CD4-positive, alpha-beta T cell treated with Interleukin-12 subunit alpha and Interleukin-12 subunit beta, for 1 hour (primary cell): ENCODE measurements around the gene GSTA3.
"Not testable (repeated sequence)": the region's sequence is repeated elsewhere in the genome, so short reads cannot be mapped to it uniquely, and the experiment has no call there.

ENCODE experiments used
- DNase-seq: peaks from one replicate; pipeline ENCODE4 v3.0.0-alpha.2; 2020

The GSTA3 gene

DNA sequence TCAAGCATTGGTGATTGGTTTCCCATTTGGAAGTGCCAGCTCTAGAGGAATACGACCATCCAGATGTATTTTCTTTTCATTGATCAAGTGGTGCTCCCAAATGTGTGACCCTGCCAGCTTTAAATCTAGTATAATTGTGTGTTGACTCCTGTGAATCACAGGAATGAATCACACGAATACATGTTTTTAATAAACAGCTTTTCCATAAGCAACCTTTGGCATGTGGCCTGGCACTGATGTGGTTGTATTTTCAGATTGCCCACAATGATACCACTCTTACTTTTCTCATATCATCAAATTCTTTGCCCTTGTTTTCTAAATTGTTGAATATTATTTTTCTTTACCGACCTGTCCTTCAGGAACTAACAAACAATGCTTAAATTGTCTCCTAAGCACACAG, 367 bp downstream of the GSTA3 start:
- no peak for DNase-seq

DNA sequence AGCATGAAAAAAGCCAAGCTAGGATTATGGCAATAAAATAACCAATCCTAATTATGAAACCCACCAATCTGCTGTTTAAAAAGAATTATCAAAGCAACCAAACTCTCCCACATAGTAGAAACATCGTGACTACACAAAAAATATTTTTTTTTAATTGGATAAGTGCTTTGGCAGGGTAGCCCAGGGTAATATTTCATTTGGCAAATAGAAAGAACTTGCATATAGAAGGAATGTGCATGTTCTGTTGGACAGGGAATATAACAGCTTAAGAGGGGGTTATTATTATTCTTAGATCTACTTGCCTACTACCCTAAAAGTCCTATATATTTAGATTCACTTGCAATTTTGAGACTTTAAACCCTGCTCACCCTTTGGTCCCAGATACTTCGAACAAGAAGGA, 972 bp downstream of the GSTA3 start:
- no peak for DNase-seq

DNA sequence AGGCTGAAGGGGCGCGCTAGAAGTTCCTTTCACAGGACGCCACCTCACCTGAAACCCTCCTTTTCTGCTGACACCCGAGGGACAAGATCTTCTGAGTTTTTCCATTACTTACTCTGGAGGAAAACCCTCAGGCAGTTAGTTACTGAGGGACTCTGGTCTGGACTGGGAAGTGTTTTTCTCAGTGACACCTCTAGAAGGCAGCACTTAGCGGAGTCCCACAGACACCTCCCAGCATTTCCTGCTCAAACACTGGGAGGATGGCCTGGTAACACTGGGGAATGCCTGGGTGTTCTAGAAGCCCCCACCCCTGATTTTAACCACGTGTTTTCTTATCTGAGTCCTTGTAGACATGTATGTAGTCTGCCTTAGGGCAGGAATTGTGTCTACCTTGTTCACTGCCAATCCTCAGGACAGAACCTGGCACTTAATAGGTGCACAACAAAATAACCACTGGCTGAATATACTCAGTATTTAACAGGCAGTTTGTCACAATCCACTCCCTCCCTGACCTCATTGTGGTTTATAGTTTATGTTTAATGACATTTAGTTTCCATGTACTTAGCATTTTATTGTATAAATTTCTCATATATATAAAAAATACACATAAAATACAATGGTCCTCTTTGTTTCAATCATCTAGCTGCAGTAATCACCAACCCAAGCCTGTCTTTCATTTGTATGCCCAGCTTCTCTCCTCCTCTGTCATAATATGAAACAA, 4.8 kb downstream of the GSTA3 start:
- DNase-seq: peak; percentile 23

DNA sequence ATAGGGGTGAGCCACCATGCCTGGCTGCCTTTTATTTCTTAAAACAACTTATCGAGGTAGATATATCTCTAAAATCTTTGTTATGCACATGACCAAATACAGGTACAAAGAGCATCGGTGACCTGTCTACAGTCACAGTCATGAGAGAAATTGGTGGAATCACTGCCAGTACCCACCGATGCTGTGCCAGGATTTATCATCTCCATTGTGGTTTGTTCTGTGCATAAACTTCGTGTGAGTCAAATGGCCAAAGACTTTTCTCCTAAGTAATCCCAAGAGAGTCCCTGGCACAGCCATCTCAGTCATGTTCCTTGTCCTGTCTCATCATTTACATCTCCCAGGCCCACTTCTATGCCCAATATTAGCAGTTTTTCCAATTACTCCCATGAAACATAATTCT, 9.0 kb downstream of the GSTA3 start:
- no peak for DNase-seq

DNA sequence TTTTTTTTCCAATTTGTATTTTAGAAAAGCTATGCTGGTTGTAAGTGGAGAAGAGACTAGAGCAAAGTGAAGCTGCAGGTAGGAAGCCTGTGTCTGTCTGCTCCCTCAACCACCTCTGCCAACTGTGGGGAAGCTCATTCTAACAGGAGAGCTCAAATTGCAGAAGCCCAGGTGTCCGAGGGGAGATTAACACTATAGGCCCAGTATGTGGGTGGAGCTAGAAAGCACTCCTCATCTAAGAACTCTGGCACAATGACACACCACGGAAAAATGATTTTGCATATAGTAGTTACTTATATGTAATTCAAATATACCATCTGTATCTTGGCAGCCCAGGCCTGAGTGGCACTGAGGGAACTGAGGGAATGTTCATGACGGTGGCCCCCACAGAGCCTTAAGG, 13.7 kb downstream of the GSTA3 start:
- DNase-seq: not testable (repeated sequence)

DNA sequence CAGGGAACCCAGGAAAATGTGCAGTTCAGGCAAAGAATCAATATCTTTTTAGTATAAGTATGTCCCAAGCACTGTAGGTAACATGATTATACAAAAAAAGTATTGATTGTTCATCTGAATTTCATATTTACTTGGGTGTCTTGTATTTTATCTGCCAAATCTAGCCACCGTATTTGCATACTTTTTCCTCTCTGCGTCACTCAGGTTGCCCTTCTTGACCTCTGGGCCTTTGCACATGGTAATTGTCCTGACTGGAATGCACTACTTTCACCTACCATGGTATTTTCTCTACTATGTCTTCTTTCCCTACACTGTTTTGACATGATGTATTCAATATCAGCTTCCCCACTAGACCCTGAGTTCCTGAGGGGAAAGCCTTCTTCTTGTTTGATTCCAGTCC, 15.2 kb downstream of the GSTA3 start:
- DNase-seq: no peak

DNA sequence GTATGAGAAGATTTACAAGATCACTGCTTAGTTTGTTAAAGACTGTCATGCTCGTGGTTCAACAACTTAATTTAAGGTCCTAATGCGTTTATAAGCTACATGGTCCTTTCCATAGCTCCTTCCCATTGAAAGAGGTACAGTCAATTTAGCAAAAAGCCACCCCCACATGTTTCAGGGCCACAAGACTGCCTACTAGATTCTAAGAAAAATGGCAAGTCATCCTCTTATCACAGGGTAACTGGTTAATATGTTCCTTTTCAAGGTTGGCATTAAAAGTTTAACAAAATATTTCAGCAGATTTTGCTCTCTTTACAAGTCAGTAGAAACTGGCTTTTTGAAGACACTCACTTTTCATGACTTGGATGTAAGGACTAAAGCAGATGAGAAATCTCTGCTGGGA, 15.7 kb downstream of the GSTA3 start:
- no peak for DNase-seq

DNA sequence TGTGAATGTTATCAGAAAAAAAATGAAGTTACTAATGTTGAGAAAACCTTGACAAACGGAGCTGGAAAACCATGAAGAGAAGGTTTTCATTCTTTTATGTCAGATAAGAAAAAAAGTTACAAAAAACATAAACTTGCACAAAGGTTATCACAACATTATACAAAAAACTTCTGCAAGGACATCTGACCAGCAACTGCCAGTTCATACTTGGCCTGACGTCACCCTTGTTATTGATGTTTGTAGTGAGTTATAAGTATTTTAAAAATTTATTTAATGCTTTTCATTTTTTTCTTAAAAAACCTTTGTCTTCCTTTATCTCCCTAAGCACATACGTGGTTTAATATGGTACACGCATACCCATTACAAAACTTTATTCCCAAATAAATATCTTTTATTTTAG, 16.3 kb downstream of the GSTA3 start:
- no peak for DNase-seq

DNA sequence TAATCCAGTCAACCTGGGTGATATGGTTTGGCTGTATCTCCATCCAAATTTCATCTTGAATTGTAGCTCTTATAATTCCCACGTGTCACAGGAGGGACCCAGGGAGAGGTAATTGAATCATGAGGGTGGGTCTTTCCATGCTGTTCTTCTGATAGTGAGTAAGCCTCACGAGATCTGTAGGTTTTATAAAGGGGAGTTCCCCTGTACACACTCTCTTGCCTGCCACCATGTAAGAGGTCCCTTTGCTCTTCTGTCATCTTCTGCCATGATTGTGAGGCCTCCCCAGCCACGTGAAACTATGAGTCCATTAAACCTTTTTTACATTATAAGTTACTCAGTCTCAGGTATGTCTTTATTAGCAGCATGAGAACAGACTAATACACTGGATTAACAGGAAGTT, 19.5 kb downstream of the GSTA3 start:
- DNase-seq: no peak

DNA sequence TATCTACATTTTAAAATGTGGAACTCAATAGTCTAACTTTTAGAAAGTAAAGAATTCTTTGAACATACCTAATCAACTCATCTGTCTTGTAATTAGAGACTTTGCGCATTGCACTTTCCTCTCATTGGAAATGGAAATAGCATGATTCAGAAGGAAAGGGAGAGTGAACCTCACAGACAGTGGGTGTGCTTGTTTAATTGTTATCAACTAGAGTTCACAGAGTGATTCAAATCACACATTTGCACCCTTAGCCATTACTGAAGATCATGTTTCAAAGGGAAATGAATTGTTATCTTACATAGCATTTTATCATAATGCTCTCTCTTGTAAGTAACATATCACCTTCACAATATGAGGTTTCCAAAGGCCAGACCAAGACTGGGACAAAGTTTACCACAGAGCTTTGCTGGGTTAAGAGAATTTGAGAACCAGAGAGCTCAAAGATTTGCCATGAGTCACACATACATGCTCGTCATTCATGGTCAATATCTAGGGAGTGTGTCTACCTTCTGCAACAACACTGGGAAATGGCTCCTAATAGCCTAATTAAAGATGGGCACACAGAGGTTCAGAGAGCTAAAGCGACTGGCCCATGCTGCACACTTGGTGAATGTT, 21.5 kb downstream of the GSTA3 start:
- DNase-seq: no peak

DNA sequence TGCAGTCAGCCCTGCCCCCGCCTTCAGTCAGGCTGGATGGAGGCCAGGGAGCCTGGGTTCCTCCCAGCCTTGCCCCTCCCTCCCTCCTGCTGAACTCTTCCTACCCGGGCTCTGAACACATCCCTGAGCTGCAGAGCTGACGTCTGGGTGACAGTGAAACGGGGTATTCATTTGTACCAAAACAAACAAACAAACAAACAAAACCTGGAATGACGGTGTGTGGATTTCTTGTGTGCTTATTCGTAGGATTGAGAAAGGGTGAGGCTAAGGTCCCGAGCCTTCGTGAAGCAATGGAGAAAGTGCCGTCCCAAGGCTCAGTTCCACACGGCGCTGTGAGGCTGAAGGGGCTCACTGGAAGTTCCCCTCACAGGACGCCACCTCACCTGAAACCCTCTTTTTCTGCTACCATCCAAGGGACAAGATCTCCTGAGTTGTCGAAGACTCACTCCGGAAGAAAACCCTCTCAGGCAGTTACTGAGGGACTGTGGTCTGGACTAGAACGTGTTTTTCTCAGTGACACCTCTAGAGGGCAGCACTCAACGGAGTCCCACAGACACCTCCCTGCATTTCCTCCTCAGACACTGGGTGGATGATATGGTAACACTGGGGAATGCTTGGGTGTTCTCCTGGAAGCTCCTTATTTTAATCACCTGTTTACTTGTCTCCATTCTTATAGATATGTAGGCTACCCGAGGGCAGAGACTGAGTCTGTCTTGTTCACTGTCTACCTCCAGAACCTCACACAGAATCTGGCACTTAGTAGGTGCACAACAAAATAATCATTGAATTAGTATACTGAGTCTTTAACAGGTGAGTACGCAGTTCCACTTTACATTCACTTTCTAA, 27.3 kb downstream of the GSTA3 start:
- peak; percentile 77 for DNase-seq

DNA sequence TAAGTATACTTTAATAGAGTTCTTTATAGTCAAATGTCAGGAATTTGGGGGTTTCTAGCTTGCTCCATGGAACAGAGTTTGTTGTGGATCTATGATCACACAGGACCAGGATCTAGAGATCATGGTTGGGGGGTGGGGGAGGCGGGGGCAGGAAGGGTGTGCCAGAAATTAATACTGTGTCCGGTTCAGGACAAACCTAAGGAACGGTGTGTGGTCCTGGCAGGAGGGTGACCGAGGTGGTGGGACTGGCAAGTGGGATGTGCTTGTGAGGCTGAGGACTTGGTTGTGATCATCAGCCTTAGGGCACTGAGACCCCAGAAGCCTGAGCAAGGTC, 27.9 kb downstream of the GSTA3 start:
- no peak for DNase-seq

DNA sequence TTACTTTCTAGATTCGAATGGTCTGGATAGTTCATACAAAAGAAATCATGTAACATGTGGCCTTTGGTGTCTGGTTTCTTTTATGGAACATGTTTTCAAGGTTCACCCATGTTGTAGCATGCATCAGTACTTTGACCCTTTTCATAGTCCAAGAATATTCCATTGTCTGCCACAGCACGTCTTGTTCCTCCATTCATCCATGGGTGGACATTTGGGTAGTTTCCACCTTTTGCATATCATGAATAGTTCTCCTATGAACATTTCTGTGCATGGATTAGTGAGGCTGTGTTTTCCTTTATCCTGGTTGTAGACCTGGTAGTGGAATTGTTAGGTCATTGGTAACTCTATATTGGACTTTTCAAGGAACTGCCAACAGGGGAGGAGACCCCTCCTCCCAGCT, 31.7 kb downstream of the GSTA3 start:
- no peak for DNase-seq

DNA sequence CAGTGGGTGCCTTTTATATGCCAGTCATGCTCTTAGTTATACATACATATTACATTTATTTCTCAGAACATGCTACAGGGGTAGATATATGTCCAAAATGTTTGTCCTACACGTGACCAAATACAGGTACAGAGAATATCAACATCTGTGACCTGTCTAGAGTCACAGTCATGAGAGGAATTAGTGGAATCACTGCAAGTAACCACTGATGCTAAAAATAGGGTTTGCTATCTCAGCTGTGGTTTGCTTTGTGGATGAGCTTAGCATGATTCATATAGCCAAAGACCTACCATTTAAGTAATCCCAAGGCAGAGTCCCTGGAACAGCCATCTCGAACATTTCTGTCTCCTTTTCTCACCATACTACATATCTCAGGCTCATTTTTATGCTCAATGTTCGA, 32.3 kb downstream of the GSTA3 start:
- DNase-seq: no peak

DNA sequence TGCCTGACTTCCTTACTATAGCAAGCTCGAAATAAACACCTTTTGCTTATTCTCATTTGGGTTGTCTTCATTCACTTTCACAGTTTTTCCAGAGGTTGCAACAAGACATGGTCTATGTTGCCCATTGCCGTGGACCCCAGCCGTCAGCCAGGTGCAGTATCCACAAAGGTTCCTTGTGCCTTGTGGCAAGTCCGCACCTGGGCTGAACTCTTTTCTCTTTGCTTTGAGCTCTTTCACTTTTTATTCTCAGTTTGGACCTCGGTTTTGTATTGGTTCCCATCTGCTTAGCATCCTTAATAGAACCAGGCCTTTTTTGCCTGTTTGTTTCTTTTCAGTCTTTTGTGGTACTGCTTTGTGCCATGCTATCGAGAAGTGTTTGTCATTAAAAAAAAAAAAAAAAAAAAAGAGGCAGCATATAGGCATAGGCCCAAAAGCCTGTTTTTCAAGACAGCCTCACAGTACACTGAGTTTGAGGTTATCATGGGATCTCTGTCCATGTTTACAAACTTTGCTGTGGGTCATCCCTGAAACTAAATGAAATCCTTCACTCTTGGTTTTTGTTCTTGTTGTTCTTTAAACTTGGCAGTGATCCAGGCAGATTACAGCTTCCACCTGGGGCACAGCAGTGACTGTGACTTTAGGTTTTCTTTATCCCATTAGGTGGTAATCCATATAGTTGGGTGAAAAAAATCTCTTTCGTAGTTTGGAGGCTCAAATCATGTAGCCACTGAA, 33.3 kb downstream of the GSTA3 start:
- DNase-seq: no peak

DNA sequence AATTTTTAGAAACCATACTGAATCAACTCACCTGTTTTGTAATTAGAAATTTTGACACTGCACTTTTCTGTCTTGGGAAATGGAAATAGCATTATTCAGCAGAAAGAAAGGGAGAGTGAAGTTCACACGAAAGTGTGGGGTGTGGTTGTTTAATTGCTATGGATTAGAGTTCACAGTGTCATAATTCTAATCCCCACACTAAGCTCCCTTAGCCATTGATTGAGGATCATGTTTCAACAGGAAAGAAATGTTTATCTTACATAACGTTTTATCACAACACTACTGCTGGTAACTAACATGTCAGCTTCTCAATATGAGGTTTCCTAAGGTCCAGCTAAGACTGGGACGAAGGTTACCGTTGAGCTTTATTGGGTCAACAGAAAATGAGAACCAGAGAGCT, 37.5 kb downstream of the GSTA3 start:
- no peak for DNase-seq

DNA sequence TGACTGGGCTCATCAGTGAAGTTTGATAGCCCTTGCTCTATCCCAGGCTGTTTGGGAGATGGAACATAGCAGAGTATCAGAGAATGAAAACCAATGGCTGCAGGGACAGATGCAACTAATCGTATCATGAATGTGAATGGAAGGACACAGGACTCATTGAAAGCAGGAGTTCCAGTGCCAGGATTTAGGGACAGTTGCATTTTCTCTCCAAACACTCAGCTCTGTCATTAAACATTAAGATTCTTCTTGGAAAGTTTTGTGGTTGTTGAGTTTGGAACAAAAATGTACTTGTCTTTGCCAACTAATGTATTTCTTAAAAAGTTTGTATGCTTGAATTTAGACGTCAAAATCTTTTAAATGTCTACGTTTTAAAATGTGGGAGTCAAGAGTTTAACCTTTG, 37.9 kb downstream of the GSTA3 start:
- DNase-seq: no peak

DNA sequence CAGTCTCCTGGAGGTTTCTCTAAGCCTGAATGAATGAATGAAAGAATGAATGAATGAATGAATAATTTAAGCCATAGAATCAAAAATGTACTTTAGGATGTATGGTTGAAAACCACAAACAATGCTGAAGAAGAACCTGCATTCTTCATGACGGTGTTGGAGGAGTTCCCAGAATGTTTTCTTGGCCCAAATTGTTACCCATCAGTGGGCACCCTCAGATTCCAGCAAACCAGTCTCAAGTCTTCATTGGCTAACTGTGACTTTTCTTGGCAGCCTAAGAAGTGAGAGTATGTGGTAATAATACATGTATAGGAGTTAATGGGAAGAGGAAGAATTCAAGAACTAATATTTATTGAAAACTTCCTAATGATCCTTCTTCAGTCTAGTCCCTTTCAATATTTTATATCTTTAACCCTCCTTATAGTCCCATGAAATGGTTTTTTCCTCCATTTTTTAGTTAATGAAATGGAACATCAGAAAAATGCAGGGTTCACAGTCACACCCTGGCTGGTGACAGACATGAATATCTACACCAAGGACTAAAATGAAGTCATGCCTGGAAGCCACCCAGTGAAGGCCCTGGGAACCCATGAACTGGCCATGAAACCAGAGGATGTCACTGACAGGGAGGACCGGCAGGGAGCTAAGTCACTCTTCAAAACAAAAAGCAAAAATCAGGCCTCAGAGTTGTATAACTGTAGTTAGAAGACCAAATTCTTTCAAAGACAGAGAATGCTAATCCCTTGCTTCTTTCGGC, 39.0 kb downstream of the GSTA3 start:
- DNase-seq: not testable (repeated sequence)

DNA sequence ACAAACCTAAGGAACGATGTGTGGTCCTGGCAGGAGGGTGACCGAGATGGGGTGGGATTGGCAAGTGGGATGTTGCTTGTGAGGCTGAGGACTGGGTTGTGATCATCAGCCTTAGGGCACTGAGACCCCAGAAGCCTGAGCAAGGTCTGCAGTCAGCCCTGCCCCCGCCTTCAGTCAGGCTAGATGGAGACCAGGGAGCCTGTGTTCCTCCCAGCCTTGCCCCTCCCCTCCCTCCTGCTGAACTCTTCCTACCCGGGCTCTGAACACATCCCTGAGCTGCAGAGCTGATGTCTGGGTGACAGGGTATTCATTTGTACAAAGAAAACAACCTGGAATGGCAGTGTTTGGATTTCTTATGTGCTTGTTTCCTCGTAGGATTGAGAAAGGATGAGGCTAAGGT, 40.6 kb downstream of the GSTA3 start:
- not testable (repeated sequence) for DNase-seq

DNA sequence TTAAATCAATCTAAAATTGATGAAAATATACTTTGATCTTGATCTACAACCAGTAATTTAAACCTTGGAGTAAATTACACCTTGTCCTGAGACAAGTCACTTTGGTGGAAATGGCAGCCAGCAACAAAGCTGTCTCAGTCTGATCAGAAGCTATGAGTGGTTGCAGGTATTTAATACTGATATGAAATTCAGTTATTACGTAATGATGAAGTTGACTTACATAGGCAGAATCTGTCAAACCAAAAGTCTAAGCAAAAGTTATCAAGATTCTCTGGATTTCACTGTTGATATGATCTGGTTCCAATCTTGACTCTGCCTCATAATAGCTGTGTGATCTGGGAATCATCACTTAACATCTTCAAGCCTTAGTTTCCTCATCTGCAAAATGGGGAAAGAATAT, 41.3 kb downstream of the GSTA3 start:
- no peak for DNase-seq

DNA sequence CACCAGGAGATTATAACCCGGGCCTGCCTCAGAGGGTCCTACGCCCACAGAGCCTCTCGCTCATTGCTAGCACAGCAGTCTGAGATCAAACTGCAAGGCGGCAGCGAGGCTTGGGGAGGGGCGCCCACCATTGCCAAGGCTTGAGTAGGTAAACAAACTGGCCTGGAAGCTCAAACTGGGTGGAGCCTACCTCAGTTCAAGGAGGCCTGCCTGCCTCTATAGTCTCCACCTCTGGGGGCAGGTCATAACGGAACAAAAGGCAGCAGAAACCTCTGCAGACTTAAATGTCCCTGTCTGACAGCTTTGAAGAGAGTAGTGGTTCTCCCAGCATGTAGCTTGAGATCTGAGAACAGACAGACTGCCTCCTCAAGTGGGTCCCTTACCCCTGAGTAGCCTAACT, 48.3 kb downstream of the GSTA3 start:
- DNase-seq: not testable (repeated sequence)

DNA sequence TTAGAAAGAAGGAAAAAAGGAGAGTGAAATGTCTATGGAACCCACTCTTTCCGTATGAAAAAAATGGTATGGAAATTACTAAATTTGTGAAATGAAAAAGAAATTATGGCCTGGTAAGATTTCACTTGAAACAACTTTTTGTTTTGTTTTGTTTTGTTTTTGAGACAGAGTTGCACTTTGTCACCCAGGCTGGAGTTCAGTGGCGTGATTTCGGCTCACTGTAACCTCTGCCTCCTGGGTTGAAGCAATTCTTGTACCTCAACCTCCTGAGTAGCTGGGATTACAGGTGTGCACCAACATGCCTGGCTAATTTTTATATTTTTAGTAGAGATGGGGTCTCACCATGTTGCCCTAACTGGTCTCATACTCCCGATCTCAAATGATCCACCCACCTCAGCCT, 51.1 kb downstream of the GSTA3 start:
- no peak for DNase-seq

DNA sequence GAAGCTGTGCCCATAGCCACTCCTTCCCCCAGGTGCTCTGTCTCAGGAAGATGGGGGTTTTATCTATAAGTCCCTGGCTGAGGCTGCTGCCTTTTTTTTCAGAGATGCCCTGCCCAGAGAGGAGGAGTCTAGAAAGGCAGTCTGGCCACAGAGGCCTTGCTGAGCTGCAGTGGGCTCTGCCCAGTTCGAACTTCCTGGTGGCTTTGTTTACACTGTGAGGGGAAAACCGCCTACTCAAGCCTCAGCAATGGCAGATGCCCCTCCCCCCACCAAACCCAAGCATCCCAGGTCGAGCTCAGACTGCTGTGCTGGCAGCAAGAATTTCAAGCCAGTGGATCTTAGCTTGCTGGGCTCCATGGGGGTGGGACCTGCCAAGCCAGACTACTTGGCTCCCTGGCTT, 53.4 kb downstream of the GSTA3 start:
- not testable (repeated sequence) for DNase-seq
